Chondrocyte (in vitro differentiated cells): ENCODE results near the gene IFI27L2. TPM values are rescaled to one million over a fixed set of nuclear protein-coding genes. Genes with fewer than 3 reads are reported as not detected.

ENCODE experiments used
- DNase-seq: peaks from one replicate; pipeline ENCODE4 v3.0.0; 2021; ENCODE audit warnings: mixed read lengths, low spot score
- H3K27ac Mint-ChIP-seq: one replicate; pipeline ENCODE4 v1.8.0; 2021; ENCODE audit warnings: mild to moderate bottlenecking, moderate library complexity, mixed read lengths; ENCODE audit not compliant: unreplicated experiment
- H3K27me3 Mint-ChIP-seq: 2 replicates; pipeline ENCODE4 v1.8.0; 2021; ENCODE audit warnings: low read depth, mixed read lengths
- H3K36me3 Mint-ChIP-seq: 2 replicates; pipeline ENCODE4 v1.8.0; 2021; ENCODE audit warnings: low read depth, mixed read lengths
- H3K4me1 Mint-ChIP-seq: 2 replicates; pipeline ENCODE4 v1.8.0; 2021; ENCODE audit warnings: low read depth, mild to moderate bottlenecking, mixed read lengths
- H3K4me3 Mint-ChIP-seq: one replicate; pipeline ENCODE4 v1.8.0; 2021; ENCODE audit warnings: mild to moderate bottlenecking, moderate library complexity, mixed read lengths; ENCODE audit not compliant: unreplicated experiment
- H3K9me3 Mint-ChIP-seq: 2 replicates; pipeline ENCODE4 v1.8.0; 2021; ENCODE audit warnings: low read depth, mixed read lengths
- total RNA-seq: library from RNA; stranded (reverse); gene quantifications from 3 replicates; pipeline ENCODE4 v1.2.1, GENCODE V29; 2021
- TF ChIP-seq, protein P1 (sequence below): fragments of 200-600 bp; sonication (generic); IDR thresholded peaks from 2 replicates; pipeline ENCODE4 v1.5.0; 2021; ENCODE audit warnings: antibody characterized with exemption, mild to moderate bottlenecking, moderate library complexity

IFI27L2 gene
- total RNA-seq, 1 donor from 2014 or later: 66.8 TPM

DNA sequence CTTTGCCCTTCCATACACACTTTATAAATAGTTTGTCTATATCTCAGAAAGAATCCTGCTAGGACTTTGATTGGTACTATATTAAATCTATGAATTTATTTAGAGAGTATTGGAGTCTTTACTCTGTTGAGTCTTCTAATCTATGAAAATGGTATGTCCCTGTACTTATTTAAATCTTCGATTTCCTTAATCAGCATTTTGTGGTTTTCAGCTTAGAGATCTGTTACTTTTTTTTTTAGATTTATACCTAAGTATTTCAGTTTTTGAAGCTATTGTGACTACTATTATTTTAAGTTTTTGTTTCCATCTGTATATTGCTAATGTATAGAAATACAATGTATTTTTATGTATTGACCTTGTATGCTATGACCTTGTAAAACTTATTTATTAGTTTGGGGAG is 13.4 kb upstream of the IFI27L2 start:
- H3K36me3 Mint-ChIP-seq: peaks cover 1% of the 10 kb centered on the region
- TF ChIP-seq, protein P1, sequence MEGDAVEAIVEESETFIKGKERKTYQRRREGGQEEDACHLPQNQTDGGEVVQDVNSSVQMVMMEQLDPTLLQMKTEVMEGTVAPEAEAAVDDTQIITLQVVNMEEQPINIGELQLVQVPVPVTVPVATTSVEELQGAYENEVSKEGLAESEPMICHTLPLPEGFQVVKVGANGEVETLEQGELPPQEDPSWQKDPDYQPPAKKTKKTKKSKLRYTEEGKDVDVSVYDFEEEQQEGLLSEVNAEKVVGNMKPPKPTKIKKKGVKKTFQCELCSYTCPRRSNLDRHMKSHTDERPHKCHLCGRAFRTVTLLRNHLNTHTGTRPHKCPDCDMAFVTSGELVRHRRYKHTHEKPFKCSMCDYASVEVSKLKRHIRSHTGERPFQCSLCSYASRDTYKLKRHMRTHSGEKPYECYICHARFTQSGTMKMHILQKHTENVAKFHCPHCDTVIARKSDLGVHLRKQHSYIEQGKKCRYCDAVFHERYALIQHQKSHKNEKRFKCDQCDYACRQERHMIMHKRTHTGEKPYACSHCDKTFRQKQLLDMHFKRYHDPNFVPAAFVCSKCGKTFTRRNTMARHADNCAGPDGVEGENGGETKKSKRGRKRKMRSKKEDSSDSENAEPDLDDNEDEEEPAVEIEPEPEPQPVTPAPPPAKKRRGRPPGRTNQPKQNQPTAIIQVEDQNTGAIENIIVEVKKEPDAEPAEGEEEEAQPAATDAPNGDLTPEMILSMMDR: no peak
- no peak for DNase-seq
- no peaks in the 10 kb centered on the region for H3K4me1 Mint-ChIP-seq
- H3K27me3 Mint-ChIP-seq: peaks cover 8% of the 10 kb centered on the region
- no peaks in the 10 kb centered on the region for H3K9me3 Mint-ChIP-seq
- H3K27ac Mint-ChIP-seq: no peak overlapping the region
- H3K4me3 Mint-ChIP-seq: no peak overlapping the region

DNA sequence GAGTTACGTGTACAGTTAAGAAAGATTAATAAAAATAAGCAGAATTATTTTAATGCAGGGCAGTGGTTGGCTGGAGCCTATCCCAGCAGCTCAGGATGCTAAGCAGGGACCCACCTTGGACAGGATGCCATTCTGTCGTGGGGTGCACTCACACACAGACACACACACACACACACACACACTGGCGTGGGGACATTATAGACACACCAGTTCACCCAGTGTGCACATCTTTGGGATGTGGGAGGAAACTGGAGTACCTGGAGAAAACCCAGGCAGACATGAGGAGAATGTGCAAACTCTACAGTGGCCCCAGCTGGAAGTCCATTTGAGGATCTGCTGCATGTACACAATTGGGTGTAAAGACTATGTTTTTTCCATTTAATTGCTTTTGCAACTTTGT is 12.8 kb upstream of the IFI27L2 start:
- TF ChIP-seq, protein P1: no peak
- peaks cover 1% of the 10 kb centered on the region for H3K36me3 Mint-ChIP-seq
- no peaks in the 10 kb centered on the region for H3K9me3 Mint-ChIP-seq

DNA sequence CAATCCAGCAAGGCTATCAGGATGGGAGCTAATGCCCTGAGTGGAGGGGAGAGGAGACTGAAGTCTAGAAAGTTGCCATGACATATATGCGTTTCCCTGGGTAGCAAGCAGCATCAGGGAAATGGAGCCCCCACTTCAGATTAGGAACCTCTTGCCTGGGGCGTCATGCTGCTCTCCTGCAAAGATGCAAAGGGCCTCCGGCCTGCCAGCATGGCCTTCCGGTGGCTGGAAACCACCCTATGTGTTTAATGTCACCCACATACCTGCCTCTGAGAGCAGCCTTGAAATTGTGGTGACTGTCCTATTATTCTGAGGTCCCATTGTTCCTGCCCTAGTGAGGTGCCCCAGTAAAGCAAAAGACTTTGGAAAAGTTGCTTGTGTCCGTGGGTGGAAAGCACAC is 10.0 kb upstream of the IFI27L2 start:
- Mint-ChIP-seq H3K9me3 (peaks cover 8% of the 10 kb centered on the region), H3K4me1 (no peaks in the 10 kb centered on the region), H3K27me3 (peaks cover 16% of the 10 kb centered on the region), H3K36me3 (peaks cover 8% of the 10 kb centered on the region), H3K4me3 (no peak overlapping the region), H3K27ac (no peak overlapping the region)
- no peak for DNase-seq
- TF ChIP-seq, protein P1: no peak

More for the DNA sequence above, 12.8 kb upstream of the IFI27L2 start:
- Mint-ChIP-seq H3K27ac (no peak overlapping the region), H3K4me3 (no peak overlapping the region), H3K4me1 (no peaks in the 10 kb centered on the region), H3K27me3 (peaks cover 5% of the 10 kb centered on the region)
- DNase-seq: no peak

DNA sequence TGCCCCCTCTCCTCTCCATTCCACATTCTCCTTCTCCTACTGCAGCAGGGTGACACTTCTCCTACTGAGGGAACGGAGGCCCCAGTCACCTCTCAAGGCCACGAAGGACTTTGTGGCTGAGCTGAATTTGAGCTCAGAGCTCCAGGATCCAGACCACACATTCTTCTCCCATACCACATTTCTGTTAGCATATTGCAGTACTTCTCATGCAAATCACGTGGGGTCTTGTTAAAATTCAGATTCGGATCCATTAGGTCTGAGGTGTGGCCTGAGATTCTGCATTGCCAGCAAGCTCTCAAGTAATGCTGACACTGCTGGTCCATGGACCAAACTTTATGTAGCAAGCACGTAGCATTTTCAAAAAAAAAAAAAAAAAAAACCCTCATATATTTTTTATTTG is 9.6 kb upstream of the IFI27L2 start:
- DNase-seq: no peak
- peaks cover 8% of the 10 kb centered on the region for H3K36me3 Mint-ChIP-seq
- TF ChIP-seq, protein P1: no peak

DNA sequence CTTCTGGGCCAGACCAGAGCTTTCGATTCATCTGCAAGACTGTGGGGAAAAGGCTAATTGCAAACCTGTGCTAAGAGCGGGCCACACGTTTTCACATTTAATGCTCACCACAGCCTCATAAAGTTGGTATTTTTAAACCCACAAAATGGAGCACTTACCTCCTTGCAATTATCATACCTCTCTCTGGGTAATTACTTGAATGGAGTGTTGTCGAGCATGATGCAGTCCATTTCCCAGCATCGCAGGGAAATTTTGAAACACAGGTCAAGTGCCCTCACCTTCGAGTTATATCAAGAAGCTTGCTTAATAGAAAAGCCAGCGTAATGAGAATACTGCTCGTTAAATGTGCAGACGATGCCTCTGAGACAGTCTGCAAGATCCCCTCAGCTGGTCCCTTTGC is 8.8 kb upstream of the IFI27L2 start:
- Mint-ChIP-seq H3K27me3 (peaks cover 18% of the 10 kb centered on the region), H3K36me3 (peaks cover 8% of the 10 kb centered on the region), H3K4me3 (no peak overlapping the region), H3K27ac (no peak overlapping the region), H3K4me1 (no peaks in the 10 kb centered on the region), H3K9me3 (peaks cover 8% of the 10 kb centered on the region)
- TF ChIP-seq, protein P1: no peak
- DNase-seq: no peak

More for the DNA sequence above, 9.6 kb upstream of the IFI27L2 start:
- Mint-ChIP-seq H3K27ac (no peak overlapping the region), H3K27me3 (peaks cover 18% of the 10 kb centered on the region), H3K9me3 (peaks cover 8% of the 10 kb centered on the region), H3K4me3 (no peak overlapping the region), H3K4me1 (no peaks in the 10 kb centered on the region)
